HPDE6-E6E7 (cell line): ENCODE measurements around the gene COMTD1.
"Not testable (repeated sequence)": the region's sequence is repeated elsewhere in the genome, so short reads cannot be mapped to it uniquely, and the experiment has no call there.

Experiments used
- DNase-seq: peaks from one replicate; pipeline ENCODE4 v3.0.0; 2011; ENCODE audit warnings: missing footprints; ENCODE audit errors: extremely low spot score

The COMTD1 gene

DNA sequence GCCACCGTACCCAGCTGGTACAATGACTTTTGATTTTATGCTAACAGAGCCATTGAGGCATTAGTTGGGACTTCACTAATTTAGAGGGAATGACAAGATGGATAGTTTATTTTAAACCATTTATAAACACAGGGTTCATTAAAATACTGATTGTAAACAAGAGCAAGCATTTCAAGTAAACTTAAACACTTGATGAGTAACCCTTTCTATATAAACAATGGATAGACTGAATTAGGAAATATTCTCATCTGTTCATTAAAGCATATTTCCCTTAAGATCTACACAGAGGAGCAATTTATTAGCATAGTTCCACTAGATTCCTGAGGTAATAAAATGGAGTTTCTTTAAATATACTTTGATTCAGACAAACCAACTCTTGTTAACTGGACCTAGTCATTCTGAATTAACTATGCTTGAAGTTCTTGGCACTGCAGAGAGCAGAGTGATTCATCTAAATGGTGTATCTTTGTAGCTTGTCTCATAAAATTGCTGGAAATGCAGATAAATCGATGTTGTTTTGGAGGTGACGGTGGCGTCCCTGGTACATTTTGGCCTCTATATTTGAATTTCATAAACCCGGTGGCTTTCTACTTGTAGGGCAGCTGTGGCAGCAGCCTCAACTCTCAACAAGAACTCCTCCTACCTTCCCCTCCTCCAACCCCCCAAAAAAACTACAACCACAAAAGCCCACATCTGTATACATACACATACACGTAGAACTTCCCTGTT is 40.6 kb downstream of the COMTD1 start:
- DNase-seq = no peak

DNA sequence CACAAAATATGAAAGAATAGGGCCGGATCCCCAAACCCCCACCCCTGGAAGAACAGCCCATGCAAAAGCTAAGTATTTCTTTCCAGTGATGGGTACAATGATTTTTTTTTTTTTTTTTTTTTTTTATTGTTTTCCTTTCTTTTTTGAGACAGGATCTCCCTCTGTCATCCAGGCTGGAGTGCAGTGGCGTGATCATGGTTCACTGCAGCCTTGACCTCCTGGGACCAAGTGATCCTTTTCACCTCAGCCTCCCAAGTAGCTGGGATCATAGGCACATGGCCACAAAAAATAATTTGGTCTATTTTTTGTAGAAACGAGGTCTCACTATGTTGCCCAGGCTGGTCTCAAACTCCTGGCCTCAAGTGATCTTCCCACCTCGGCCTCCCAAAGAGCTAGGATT is 41.1 kb downstream of the COMTD1 start:
- DNase-seq = not testable (repeated sequence)

DNA sequence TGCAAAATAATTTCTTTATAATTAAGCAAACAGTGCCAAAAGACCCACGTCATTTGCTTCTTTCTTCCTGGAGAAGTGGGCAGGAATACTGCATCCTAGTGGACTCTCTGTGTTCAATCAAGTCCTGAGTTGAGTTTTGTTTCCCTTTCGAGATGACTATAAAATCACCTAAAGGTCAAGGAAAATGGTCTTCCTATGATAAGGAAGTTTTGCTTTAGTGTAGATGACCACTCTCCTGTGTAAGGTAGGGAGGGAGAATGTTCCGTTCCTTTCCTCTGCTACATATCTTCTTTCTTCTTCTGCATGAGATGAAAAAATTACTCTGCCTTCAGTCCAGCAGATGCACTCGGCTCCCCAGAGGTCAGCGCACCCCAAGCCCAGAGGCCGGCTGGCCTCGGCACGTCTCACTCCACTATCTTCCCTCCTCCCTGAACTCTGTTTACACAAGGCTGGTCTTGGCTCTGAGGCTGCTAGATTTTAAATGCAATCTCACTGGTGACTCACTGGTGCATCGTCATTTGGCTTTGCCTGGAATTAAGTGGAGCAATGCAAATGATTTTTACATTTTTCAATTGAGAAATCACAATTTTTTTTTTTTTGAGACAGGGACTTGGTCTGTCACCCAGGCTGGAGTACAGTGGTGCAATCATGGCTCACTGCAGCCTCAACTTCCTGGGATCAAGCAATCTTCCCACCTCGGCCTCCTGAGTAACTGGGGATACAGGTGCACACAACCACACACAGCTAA is 43.8 kb downstream of the COMTD1 start:
- peak; percentile 75 for DNase-seq

DNA sequence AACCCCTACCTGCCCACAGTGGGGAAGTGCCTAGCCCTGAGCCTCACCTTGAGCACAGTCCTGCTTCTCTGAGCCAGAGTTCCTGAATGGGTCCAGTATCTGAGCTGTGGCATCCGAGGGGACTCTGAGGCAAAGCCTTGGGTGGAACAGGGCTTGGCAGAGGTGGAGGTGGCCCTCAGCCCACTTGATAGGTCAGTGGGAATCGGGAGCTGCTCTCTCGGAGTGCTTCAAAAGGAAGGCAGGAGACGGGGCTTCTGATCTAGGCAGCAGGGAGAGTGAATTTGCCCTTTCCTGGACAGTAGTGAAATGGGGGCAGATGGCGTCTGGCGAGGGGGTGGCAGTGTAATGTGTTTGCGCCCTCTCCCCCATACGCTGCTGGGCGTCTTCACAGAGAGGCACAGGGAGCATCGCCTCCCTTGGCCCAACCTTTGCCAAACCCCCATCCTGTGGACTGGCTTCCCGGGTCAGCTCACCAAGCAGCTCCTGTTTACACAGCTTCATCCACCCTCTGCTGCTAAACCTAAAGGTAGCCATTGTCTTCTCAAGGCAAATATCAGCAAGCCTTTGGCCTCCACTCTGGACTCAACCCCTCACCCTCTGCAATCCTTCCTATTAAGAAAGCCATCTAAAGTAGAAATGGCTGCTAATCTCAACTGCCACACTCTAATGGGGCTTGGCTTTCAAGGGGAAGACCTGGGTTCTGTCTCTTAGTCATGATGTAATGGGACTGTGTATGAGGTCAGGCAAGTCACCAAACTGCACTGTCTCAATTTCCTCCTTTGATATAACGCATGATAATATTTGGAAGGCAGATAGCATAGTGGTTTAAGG is 46.3 kb downstream of the COMTD1 start:
- DNase-seq = no peak

DNA sequence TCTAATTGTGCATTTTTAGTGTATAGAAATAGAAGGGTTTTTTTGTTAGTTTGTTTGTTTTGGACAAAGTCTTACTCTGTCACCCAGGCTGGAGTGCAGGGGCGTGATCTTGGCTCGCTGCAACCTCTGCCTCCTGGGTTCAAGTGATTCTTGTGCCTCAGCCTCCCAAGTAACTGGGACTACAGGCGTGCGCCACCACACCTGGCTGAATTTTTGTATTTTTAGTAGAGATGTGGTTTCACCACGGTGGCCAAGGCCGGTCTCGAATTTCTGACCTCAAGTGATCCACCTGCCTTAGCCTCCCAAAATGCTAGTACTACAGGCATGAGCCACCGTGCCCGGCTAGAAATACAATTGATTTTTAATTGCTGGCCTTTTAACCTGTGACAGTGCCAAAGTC is 47.2 kb downstream of the COMTD1 start:
- DNase-seq = not testable (repeated sequence)

DNA sequence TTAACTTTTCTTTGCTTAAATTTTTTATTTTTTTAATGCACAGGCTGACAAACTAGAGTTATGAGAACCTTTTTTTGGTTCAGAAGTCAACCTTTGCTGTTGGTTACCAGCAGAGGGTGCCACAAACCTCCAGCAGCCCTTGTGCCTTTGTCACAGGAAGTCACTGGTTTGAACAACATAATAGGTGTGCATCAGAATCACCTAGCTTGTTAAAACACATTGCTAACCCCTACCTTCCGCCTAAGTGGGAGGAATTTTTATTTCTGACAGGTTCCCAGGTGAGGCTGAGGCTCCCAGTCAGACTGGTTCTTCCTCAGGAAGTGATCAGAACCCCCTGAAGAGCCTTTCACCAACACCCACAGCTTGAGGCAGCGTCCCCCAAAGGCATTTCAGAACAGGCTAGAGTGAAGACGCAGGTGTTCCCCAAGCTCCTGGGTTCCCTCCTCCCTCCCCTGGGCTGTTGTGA is 47.8 kb downstream of the COMTD1 start:
- peak; percentile 71 for DNase-seq

DNA sequence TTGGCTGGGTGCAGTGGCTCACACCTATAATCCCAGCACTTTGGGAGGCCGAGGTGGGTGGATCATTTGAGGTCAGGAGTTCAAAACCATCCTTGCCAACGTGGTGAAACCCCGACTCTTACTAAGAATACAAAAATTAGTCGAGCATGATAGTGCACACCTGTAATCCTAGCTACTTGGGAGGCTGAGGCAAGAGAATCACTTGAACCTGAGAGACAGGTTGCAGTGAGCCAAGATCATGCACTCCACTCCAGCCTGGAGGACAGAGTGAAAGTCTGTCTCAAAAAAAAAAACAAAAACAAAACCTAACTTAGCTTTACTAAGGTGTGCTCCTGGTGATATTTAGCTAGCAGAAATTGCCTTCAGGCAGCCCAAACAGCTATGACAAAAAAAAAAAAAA is 49.4 kb downstream of the COMTD1 start:
- no peak for DNase-seq
